Measurements from ENCODE around the gene SEMA3F.
"Not testable (repeated sequence)": the region's sequence is repeated elsewhere in the genome, so short reads cannot be mapped to it uniquely, and the experiment has no call there.

The SEMA3F gene

DNA sequence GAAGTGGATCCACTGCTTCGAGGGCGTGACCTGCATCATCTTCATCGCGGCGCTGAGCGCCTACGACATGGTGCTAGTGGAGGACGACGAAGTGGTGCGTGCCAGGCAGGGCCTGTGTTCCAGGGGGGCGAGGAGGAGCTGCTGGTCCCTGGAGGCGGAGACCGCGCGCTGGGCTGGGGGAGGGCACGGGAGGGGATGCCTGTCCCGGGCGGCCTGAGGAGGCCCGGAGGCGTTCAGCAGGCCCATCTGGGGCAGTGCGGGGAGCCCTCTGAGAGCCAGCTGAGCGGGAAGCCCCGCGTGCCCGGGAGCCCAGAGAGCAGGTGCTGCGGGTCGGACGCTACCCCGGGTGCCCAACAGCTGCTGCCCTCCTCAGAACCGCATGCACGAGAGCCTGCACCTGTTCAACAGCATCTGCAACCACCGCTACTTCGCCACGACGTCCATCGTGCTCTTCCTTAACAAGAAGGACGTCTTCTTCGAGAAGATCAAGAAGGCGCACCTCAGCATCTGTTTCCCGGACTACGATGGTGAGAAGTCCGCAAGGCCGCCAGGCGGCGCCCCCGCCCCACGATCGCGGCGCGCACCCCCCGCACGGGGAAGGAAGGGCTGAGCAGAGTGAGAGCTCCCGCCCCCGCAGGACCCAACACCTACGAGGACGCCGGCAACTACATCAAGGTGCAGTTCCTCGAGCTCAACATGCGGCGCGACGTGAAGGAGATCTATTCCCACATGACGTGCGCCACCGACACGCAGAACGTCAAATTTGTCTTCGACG lies 39.2 kb downstream of the SEMA3F start:
- DNase-seq: peak; percentile 77

- peak; percentile 35 for DNase-seq
These were observed 39.9 kb downstream of the SEMA3F start for GRCh38 chr3:50194903-50195500.

DNA sequence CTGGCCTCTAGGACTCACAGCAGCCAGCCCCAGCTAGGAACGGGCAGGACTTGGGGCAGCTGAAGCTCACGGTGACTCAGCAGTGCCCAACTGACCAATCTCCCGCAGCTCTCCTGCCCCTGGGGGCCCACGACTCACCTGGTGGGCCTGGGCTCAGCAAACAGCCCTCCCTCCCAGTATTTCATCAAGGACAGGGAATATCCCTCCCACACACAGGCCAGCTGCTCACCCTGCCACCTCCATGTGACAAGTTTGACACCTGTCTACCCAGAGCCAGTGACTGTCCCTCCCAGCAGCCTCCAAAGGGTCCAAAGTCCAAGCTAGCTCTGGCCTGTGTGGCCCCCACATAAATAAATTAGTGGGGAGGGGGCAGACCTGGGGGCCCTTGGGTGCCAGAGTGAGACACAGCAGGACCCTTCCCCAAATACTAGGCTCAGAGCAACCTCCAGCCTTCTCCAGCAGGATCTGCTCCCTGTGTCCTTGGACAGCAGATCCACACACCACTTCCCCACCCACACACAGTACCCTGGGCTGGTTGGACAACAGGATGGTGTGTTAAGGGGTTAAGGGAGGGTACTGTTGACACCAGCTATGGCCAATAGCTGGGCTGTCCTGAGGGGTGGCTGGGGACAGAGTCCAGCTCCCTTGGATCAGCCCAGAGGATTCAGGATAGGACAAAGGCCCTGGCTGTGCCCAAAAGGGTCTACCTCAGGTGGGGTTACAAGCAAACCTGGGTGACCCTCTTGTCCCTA lies 40.6 kb downstream of the SEMA3F start:
- DNase-seq: no peak

GRCh38 chr3:50196253-50196801 lies 41.2 kb downstream of the SEMA3F start:
- DNase-seq: no peak

DNA sequence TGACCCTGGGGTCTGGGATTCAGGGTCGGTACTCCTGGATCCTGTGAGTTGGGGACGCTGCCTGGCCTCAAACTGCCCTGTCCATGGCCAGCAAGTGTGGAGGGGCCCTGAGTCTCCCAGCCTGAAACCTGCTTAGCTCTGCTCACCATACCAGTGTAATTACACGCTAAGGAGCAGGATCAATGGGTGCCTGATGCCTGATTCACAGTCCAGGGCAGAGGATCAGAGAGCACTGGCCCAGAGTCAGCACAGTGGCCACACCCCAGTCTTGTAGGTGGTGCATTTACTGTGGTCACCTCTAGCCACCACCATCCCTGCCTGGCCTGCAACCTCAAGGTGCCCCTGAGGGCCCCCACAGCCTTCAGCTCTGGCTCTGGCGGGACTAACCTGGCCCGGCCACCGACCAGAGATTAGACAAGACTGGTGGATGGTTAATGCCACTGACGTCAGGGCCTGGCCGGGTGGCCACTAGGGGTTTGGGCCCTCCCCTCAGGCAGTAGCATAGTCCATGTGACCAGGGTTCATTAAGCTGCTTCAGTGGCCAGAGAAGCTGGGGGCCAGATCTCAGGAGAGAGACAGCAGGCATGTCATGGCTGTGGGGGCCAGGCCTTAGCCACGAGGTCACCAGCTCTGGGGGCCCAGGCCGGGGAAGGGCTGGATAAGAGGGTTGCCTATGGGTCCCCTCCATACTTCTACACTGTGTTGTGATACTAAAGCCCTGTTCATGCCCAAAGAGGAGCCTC lies 46.6 kb downstream of the SEMA3F start:
- no peak for DNase-seq

GRCh38 chr3:50202353-50203112 lies 47.4 kb downstream of the SEMA3F start:
- DNase-seq: no peak

DNA sequence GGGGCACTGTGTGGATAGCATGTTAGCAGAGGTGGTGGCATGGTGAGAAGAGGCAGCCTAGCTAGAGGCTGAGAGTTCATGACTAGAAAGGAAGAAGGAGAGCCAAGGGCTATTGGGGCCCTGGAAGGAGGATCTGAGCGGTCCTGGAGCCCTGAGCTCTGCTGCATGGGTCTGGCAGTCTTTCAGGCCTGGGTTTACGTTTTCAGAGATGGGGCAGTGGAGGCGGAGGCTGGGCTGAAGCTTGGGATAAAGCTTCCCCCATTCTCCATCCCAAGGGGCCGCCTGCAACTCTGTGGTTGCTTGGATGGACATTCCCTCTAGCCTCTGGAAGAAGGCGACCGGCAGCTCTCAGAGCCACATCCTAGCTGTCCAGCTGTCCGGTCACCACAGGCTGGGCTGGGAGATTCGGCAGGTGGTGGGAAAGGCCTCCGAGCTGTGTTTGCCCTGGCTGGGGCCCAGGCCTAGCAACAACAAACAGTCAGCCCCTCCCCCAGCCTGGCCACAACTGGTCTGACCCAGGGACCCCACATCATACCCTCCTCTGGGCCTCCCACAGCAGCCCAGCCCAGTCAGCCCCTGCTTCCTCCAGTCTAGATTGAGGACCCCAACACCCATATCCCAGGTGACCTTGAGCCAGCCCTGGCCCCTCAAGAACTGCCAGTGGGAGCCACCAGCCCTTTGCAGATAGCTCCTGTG lies 48.1 kb downstream of the SEMA3F start:
- no peak for DNase-seq

DNA sequence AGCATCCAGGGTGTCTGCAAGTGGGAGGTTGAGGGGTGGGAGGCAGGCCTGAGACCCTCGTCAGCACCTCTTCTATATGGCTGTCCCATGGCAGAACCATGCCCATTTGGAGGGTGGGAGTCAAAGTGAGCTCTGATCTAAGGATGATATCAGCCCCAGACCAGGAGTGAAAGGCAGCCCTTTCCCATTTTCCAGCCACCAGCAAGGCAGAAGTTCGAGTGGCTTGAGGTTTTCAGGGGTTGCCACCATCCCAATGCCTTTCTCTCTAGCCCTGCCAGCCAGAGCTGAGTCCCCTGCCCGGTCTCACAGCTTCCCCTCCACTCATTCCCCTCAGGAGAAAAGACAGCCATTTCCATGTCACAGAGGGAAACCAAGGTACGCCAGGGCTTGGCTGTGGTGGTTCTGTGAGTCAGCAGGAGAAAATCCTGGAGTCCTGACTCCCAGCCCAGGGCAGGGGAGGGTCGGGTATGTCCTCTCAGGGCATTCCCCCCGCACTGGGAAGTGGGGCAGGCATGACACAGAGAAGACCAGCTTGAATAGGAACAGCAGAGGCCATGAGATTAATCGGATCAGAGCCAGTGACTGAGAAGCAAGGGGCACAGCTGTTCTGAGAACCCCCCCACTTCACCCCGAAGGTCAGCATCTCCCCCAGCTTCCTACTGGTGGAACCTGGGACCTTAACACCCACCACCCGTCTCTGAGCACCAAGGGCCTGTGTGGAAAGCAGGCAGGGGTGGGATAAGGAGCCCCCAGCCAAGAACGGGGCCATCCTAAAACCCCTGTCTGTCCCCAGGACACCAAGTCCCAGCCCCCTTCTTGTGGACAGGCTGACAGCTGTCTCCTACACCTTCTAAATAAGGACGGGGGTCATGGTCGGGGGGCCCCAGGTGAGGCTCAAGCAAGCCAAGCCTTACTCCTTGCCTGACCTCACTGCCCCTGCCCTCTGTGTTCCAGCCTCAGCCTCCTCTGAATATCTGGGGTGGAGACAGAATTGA lies 49.0 kb downstream of the SEMA3F start:
- no peak for DNase-seq

GRCh38 chr3:50204804-50205412 lies 49.8 kb downstream of the SEMA3F start, which contains the start of gene SLC38A3:
SLC38A3 (plus strand) TSS chr3:50205271; CDS start chr3:50214200, 8,929 bp downstream.
- DNase-seq: no peak

DNA sequence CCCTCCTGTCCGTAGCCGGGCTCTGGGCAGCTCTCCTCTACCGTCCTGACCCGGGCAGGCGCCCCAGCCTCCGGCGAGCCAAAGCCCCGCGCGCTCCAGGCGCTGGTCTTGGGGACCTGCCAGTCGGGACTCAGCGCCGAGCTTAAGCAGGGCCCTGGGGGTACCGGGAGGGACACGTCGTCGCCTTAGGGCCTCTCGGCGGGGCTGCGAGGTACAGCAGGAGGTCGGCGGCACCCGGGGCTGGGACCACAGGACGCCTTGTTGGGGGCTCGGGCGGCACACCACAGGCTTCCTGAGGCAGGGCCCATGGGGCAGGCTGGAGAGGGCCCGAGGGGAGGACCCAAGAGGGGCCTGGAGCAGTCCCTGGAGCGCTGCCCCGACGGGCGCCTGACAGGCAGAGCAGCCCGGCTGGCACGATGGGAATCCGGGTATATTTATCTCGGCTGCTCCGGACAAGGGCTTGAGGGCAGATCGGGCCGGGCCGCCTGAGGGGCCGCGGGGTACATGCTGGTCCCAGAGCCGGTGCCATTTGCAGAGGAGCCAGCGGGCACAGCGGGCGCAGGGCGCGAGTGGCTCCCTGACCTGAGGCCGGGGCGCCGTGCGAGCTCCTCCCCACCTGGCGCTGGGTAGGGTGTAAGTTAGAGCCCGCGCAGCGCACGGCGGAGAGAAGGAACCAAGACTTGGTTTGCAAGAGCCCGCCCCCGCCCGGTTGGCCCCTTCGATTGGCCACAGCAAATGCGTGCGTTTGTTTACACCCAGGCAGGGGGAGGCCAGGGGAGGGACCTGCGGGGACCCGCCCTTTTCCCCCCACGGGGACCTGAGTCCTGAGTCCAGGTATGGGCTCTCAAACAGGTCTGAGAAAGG lies 50.5 kb downstream of the SEMA3F start:
- peak; percentile 22 for DNase-seq

- no peak for DNase-seq
These were observed 52.4 kb downstream of the SEMA3F start for GRCh38 chr3:50207359-50208042.

DNA sequence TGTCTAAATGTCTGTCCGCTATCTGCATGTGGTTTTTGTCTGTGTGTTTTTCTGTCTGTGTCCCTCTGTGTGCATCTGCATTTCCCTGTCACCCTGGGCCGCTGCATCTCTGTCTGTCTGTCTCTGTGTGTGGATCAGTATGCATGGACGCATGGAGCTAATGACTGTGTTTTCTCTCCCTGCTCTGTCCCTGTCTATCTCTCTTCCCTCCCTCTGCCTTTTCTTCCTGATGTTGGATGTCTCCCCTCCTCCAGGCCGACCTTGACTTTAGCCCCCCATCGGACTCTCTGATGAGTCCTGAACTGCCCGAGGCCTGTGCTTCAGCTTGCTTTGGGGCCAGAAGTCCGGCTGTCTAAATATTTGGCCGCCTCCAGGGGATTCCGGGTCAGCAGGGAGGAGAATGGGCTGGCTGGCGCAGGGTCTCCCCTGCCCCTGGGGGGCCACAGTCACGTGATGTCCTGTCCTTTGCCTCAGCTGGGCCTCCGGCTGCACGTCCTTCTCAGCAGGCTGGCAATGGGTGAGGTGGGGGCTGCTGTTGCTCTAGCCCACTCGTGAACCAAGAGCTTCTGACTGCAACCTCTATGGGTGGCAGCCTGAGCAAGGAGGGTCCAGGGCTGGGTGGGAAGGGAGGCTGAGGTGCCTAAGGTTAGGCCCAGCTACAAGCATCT lies 53.7 kb downstream of the SEMA3F start:
- DNase-seq: no peak

- DNase-seq: no peak
These were observed 55.0 kb downstream of the SEMA3F start for GRCh38 chr3:50210176-50210509.

- DNase-seq: no peak
These were observed 55.6 kb downstream of the SEMA3F start for GRCh38 chr3:50210510-50211367.

GRCh38 chr3:50211368-50211717 lies 56.2 kb downstream of the SEMA3F start:
- DNase-seq: not testable (repeated sequence)

- DNase-seq: peak; percentile 53
These were observed 56.8 kb downstream of the SEMA3F start for GRCh38 chr3:50211930-50212329.

- DNase-seq: no peak
These were observed 57.4 kb downstream of the SEMA3F start for GRCh38 chr3:50212502-50212901.
